ENCODE data around the gene MLLT10. TPM values are rescaled to one million over a fixed set of nuclear protein-coding genes. Genes with fewer than 3 reads are reported as not detected.

The MLLT10 gene
- total and polyA plus RNA-seq, 2 of the 8 experiments (the other 6 are each of a cell fraction or from before 2014, with no cell fraction given): 53.1 to 62.1 TPM

- no peak overlapping the region for H3K4me3 ChIP-seq (ENCODE audit: extremely low read depth in 1 of 4, insufficient read depth in 2 of 4, low read depth in 3 of 4, low read length in 4 of 4)
- H3K56ac ChIP-seq (replicated peaks; ENCODE audit: insufficient read length, low read depth, low read length): no peak overlapping the region
- no peak overlapping the region for H3K27ac ChIP-seq (ENCODE audit: low read depth, low read length)
- H3K79me1 ChIP-seq (ENCODE audit: low read depth, low read length): no peaks in the 10 kb centered on the region
- no peak overlapping the region for H3K4ac ChIP-seq (replicated peaks; ENCODE audit: insufficient read length, low read depth, low read length)
- no peak overlapping the region for H4K8ac ChIP-seq (ENCODE audit: extremely low read depth, insufficient read depth, low read length)
- H3K23me2 ChIP-seq (ENCODE audit: low read depth, low read length): no peaks in the 10 kb centered on the region
- peaks cover 0 to 6% (median 0%) of the 10 kb centered on the region in 4 experiments; a peak in 1 of 8 replicates for H3K36me3 ChIP-seq (ENCODE audit: control insufficient read depth in 2 of 4, insufficient read depth in 4 of 4, low read length in 3 of 4)
- peaks cover 0 to 3% (median 0%) of the 10 kb centered on the region in 4 experiments; a peak in 1 of 7 replicates for H3K4me1 ChIP-seq (replicated peaks in 1 of 4; ENCODE audit: control insufficient read depth in 3 of 4, insufficient read depth in 4 of 4, low read length in 3 of 4)
- peaks cover 0 to 18% of the 10 kb centered on the region in 2 experiments; a peak in 1 of 4 replicates for H3K79me2 ChIP-seq (ENCODE audit: control insufficient read depth in 1 of 2, insufficient read depth in 2 of 2, low read length in 2 of 2)
- no peak overlapping the region for H3K9ac ChIP-seq (replicated peaks in 1 of 4; ENCODE audit: extremely low read depth in 1 of 4, low read depth in 3 of 4, low read length in 3 of 4)
- H4K20me1 ChIP-seq (replicated peaks in 1 of 2; ENCODE audit: control insufficient read depth in 1 of 2, insufficient read depth in 2 of 2, low read length in 2 of 2): peaks cover 0 to 1% of the 10 kb centered on the region in 2 experiments
- DNase-seq (ENCODE audit: low read depth in 1 of 2, low spot score in 2 of 2) (no peak), FAIRE-seq (no peak)
- no peaks in the 10 kb centered on the region for H3K9me3 ChIP-seq (ENCODE audit: insufficient read depth in 2 of 2, low read depth in 1 of 2, low read length in 1 of 2)
- no peak overlapping the region for H4K91ac ChIP-seq (replicated peaks; ENCODE audit: insufficient read length, low read length)
- H2BK120ac ChIP-seq (replicated peaks; ENCODE audit: low read depth, low read length): no peak overlapping the region
- no peak overlapping the region for H2BK5ac ChIP-seq (ENCODE audit: low read depth, low read length)
- H2BK20ac ChIP-seq (ENCODE audit: low read length): no peak overlapping the region
- no peaks in the 10 kb centered on the region for H3K27me3 ChIP-seq (replicated peaks in 1 of 4; ENCODE audit: control insufficient read depth in 3 of 4, extremely low read depth in 1 of 4, insufficient read depth in 3 of 4, low read length in 3 of 4)
- H4K5ac ChIP-seq (ENCODE audit: insufficient read length, low read depth, low read length): no peak overlapping the region
- H3K4me2 ChIP-seq (ENCODE audit: insufficient read depth in 1 of 2, low read depth in 2 of 2, low read length in 2 of 2): no peak overlapping the region
- no peak overlapping the region for H2BK12ac ChIP-seq (ENCODE audit: low read depth, low read length)
- no peak overlapping the region for H2AK5ac ChIP-seq (ENCODE audit: low read depth, low read length)
- no peak overlapping the region for H3K18ac ChIP-seq (ENCODE audit: extremely low read depth, low read length)
- ChIA-PET POLR2A (ENCODE audit: partially characterized antibody) (no interaction called here), CTCF (ENCODE audit: partially characterized antibody) (interaction anchor here (1.8 kb wide), 1 partner anchor 16 kb away, joined by 7 read pairs; no protein-coding TSS in a partner anchor)
- no peak overlapping the region for H3K14ac ChIP-seq (ENCODE audit: insufficient read length)
- no peak overlapping the region for H3K23ac ChIP-seq (ENCODE audit: insufficient read length)
- no peak overlapping the region for H2AFZ ChIP-seq (ENCODE audit: low read length)
- no peak overlapping the region for H2BK15ac ChIP-seq (ENCODE audit: low read length)
- no peak for TF ChIP-seq CHD2 (IDR thresholded peaks at IDR 0.05; ENCODE audit: low read length)
- TF ChIP-seq KDM1A (IDR thresholded peaks at IDR 0.05; ENCODE audit: borderline replicate concordance, low read length): no peak
- no peak for TF ChIP-seq KDM5A (IDR thresholded peaks at IDR 0.05; ENCODE audit: low read length)
- no peak for TF ChIP-seq BCL11A (IDR thresholded peaks at IDR 0.05; ENCODE audit: low read depth in 2 of 2, low read length in 2 of 2)
- TF ChIP-seq RAD21 (IDR thresholded peaks at IDR 0.05 in 1 of 2, conservative IDR thresholded peaks at IDR 0.05 in 1 of 2; ENCODE audit: low read depth in 2 of 2, low read length in 2 of 2): no peak
Observed at GRCh38 chr10:21689881-21690280, 155.8 kb downstream of the MLLT10 start.
